ENCODE measurements around the gene RAI1. TPM values are rescaled to one million over a fixed set of nuclear protein-coding genes. Genes with fewer than 3 reads are reported as not detected.

RAI1 gene
- total and polyA plus RNA-seq, 2 of the 8 experiments (the other 6 are each of a cell fraction or from before 2014, with no cell fraction given) = 0.39 to 1.2 TPM

- H3K9me3 ChIP-seq (ENCODE audit: insufficient read depth in 2 of 2, low read depth in 1 of 2, low read length in 1 of 2) = no peaks in the 10 kb centered on the region
- DNase-seq (ENCODE audit: low read depth in 1 of 2, low spot score in 2 of 2) (peak in 1 of 2 experiments; percentile 93), FAIRE-seq (no peak)
- H3K56ac ChIP-seq (replicated peaks; ENCODE audit: insufficient read length, low read depth, low read length) = peak overlapping the region; percentile 52
- H2AK5ac ChIP-seq (ENCODE audit: low read depth, low read length) = peak overlapping the region; percentile 98
- ChIA-PET POLR2A (ENCODE audit: partially characterized antibody) (interaction anchor here (0.6 to 24.7 kb wide), 10 partner anchors 5 to 497 kb away, joined by 3 to 532 read pairs (median 4); partner anchors contain the start of gene SREBF1), CTCF (ENCODE audit: partially characterized antibody) (interaction anchor here (1.3 to 18.1 kb wide), 4 partner anchors 11 to 98 kb away, joined by 3 to 375 read pairs (median 49); partner anchors contain the start of gene SREBF1)
- peak overlapping the region; percentile 95 for H3K4ac ChIP-seq (replicated peaks; ENCODE audit: insufficient read length, low read depth, low read length)
- H3K27ac ChIP-seq (ENCODE audit: low read depth, low read length) = peak overlapping the region; percentile 78
- peak overlapping the region; percentile 72 to 79 for H3K4me2 ChIP-seq (ENCODE audit: insufficient read depth in 1 of 2, low read depth in 2 of 2, low read length in 2 of 2)
- no peak overlapping the region for H3K23ac ChIP-seq (ENCODE audit: insufficient read length)
- peak overlapping the region; percentile 100 for H2BK12ac ChIP-seq (ENCODE audit: low read depth, low read length)
- peaks cover 13 to 37% (median 27%) of the 10 kb centered on the region in 4 experiments for H3K4me1 ChIP-seq (replicated peaks in 1 of 4; ENCODE audit: control insufficient read depth in 3 of 4, insufficient read depth in 4 of 4, low read length in 3 of 4)
- H4K8ac ChIP-seq (ENCODE audit: extremely low read depth, insufficient read depth, low read length) = peak overlapping the region; percentile 92; the same call in 1 of the 2 replicates
- H2BK5ac ChIP-seq (ENCODE audit: low read depth, low read length) = peak overlapping the region; percentile 98
- peaks cover 34% of the 10 kb centered on the region for H3K79me1 ChIP-seq (ENCODE audit: low read depth, low read length)
- peak overlapping the region; percentile 95 for H4K91ac ChIP-seq (replicated peaks; ENCODE audit: insufficient read length, low read length)
- peak overlapping the region; percentile 98 for H2BK20ac ChIP-seq (ENCODE audit: low read length)
- H3K79me2 ChIP-seq (ENCODE audit: control insufficient read depth in 1 of 2, insufficient read depth in 2 of 2, low read length in 2 of 2) = peaks cover 4 to 63% of the 10 kb centered on the region in 2 experiments; a peak in 3 of 4 replicates
- H3K18ac ChIP-seq (ENCODE audit: extremely low read depth, low read length) = peak overlapping the region; percentile 94
- H3K27me3 ChIP-seq (replicated peaks in 1 of 4; ENCODE audit: control insufficient read depth in 3 of 4, extremely low read depth in 1 of 4, insufficient read depth in 3 of 4, low read length in 3 of 4) = no peaks in the 10 kb centered on the region; a peak in 1 of 7 replicates
- no peak overlapping the region for H2AFZ ChIP-seq (ENCODE audit: low read length)
- H3K9ac ChIP-seq (replicated peaks in 1 of 4; ENCODE audit: extremely low read depth in 1 of 4, low read depth in 3 of 4, low read length in 3 of 4) = 0 out of 7 replicates have a peak overlapping the region, but pooled peaks of 2 of the 4 experiments have one; percentile 6 to 8
- H2BK120ac ChIP-seq (replicated peaks; ENCODE audit: low read depth, low read length) = peak overlapping the region; percentile 88
- peaks cover 47 to 72% of the 10 kb centered on the region in 2 experiments for H4K20me1 ChIP-seq (replicated peaks in 1 of 2; ENCODE audit: control insufficient read depth in 1 of 2, insufficient read depth in 2 of 2, low read length in 2 of 2)
- no peak overlapping the region for H3K14ac ChIP-seq (ENCODE audit: insufficient read length)
- peak overlapping the region; percentile 98; the same call in 1 of the 2 replicates for H2BK15ac ChIP-seq (ENCODE audit: low read length)
- H3K4me3 ChIP-seq (ENCODE audit: extremely low read depth in 1 of 4, insufficient read depth in 2 of 4, low read depth in 3 of 4, low read length in 4 of 4) = peak overlapping the region in 3 of 4 experiments; percentile 29 to 51 (median 38); a peak in 7 of 8 replicates
- H3K36me3 ChIP-seq (ENCODE audit: control insufficient read depth in 2 of 4, insufficient read depth in 4 of 4, low read length in 3 of 4) = peaks cover 4 to 15% (median 7%) of the 10 kb centered on the region in 4 experiments; a peak in 5 of 8 replicates
- WGBS, 2 experiments (ENCODE audit: extremely low coverage in 1 of 2, insufficient coverage in 1 of 2, insufficient read length in 1 of 2, insufficient replicate concordance in 2 of 2, low coverage in 1 of 2, low lambda C conversion rate in 2 of 2, missing lambda C conversion rate in 1 of 2) = 4% methylated on average over 20 of the region's 69 CpGs; no CpG with 5 or more reads in 1 of the 2 experiments
- H3K23me2 ChIP-seq (ENCODE audit: low read depth, low read length) = peaks cover 5% of the 10 kb centered on the region
- peak overlapping the region; percentile 61 for H4K5ac ChIP-seq (ENCODE audit: insufficient read length, low read depth, low read length)
- TF ChIP-seq KDM4A (IDR thresholded peaks at IDR 0.05; ENCODE audit: low read depth, low read length, severe bottlenecking) (no peak), TEAD4 (IDR thresholded peaks at IDR 0.05; ENCODE audit: low read depth, low read length) (no peak), BRCA1 (IDR thresholded peaks at IDR 0.05; ENCODE audit: low read depth, low read length) (no peak), SAP30 (IDR thresholded peaks at IDR 0.05; ENCODE audit: insufficient read depth, insufficient replicate concordance, low read length) (no peak), CEBPB (IDR thresholded peaks at IDR 0.05; ENCODE audit: low read depth, low read length) (no peak), ASH2L (IDR thresholded peaks at IDR 0.05; ENCODE audit: low read length) (no peak), SIN3A (conservative IDR thresholded peaks at IDR 0.05 in 1 of 2, IDR thresholded peaks at IDR 0.05 in 1 of 2; ENCODE audit: low read depth in 1 of 2, low read length in 2 of 2) (peak in 1 of 2 experiments; percentile 59; a peak in 1 of 4 replicates), SP1 (IDR thresholded peaks at IDR 0.05; ENCODE audit: low read depth, low read length) (peak; percentile 48; the same call in 1 of the 2 replicates), SUZ12 (IDR thresholded peaks at IDR 0.05; ENCODE audit: low read length) (no peak), PHF8 (conservative IDR thresholded peaks at IDR 0.05; ENCODE audit: low read depth, low read length) (no peak; the same call in 1 of the 2 replicates)
- TF ChIP-seq, protein P1, sequence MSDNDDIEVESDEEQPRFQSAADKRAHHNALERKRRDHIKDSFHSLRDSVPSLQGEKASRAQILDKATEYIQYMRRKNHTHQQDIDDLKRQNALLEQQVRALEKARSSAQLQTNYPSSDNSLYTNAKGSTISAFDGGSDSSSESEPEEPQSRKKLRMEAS (IDR thresholded peaks at IDR 0.05) = 0 out of 2 replicates have a peak, but pooled peaks have one; percentile 19
Observed at GRCh38 chr17:17823433-17824118, 142.3 kb downstream of the RAI1 start.

All from H1 (cell line).